ENCODE measurements around the gene VDAC2. TPM values are rescaled to one million over a fixed set of nuclear protein-coding genes. Genes with fewer than 3 reads are reported as not detected.
A peak's percentile ranks its signal among the peaks of the same experiment; 100 is the strongest.

The VDAC2 gene
- total RNA-seq, 4 donors from 2014 or later: 89.1 to 114 (median 109) TPM

DNA sequence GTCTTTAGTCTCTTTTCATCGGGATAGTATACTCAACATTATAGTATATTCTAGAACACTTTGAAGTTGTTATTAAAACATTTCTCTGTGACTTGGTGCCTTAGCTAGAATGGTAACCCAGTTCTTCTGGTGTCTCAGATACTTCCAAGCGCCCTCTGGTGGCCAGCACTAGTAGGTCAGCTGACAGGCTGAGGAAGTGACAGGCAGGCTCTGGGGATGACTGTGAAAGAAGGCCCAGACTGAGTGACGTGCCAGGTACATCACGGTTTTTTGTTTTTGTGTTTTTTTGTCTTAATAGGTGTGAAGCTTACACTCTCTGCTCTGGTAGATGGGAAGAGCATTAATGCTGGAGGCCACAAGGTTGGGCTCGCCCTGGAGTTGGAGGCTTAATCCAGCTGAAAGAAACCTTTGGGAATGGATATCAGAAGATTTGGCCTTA is 20.0 kb downstream of the VDAC2 start:
- Histone ChIP-seq H3K9me3 (no peaks in the 10 kb centered on the region), H3K27me3 (no peaks in the 10 kb centered on the region), H3K4me1 (peaks cover 0 to 62% (median 26%) of the 10 kb centered on the region in 4 donors), H3K4me3 (no peak overlapping the region), H3K36me3 (peaks cover 0 to 36% (median 0%) of the 10 kb centered on the region in 3 donors), H3K27ac (peak overlapping the region in 2 of 4 donors; percentile 26 to 56)
- DNase-seq (ENCODE audit: low spot score in 2 of 2): peak; percentile 91 to 96
- TF ChIP-seq, protein P1, sequence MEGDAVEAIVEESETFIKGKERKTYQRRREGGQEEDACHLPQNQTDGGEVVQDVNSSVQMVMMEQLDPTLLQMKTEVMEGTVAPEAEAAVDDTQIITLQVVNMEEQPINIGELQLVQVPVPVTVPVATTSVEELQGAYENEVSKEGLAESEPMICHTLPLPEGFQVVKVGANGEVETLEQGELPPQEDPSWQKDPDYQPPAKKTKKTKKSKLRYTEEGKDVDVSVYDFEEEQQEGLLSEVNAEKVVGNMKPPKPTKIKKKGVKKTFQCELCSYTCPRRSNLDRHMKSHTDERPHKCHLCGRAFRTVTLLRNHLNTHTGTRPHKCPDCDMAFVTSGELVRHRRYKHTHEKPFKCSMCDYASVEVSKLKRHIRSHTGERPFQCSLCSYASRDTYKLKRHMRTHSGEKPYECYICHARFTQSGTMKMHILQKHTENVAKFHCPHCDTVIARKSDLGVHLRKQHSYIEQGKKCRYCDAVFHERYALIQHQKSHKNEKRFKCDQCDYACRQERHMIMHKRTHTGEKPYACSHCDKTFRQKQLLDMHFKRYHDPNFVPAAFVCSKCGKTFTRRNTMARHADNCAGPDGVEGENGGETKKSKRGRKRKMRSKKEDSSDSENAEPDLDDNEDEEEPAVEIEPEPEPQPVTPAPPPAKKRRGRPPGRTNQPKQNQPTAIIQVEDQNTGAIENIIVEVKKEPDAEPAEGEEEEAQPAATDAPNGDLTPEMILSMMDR (IDR thresholded peaks at IDR 0.05): peak; percentile 84 to 91 (median 85)
- TF ChIP-seq POLR2A (IDR thresholded peaks at IDR 0.05): no peak
- TF ChIP-seq EP300 (IDR thresholded peaks at IDR 0.05): peak in 1 of 2 donors; percentile 58
- 23 to 26% methylated on average over 5 of the region's 5 CpGs for WGBS, 2 donors

DNA sequence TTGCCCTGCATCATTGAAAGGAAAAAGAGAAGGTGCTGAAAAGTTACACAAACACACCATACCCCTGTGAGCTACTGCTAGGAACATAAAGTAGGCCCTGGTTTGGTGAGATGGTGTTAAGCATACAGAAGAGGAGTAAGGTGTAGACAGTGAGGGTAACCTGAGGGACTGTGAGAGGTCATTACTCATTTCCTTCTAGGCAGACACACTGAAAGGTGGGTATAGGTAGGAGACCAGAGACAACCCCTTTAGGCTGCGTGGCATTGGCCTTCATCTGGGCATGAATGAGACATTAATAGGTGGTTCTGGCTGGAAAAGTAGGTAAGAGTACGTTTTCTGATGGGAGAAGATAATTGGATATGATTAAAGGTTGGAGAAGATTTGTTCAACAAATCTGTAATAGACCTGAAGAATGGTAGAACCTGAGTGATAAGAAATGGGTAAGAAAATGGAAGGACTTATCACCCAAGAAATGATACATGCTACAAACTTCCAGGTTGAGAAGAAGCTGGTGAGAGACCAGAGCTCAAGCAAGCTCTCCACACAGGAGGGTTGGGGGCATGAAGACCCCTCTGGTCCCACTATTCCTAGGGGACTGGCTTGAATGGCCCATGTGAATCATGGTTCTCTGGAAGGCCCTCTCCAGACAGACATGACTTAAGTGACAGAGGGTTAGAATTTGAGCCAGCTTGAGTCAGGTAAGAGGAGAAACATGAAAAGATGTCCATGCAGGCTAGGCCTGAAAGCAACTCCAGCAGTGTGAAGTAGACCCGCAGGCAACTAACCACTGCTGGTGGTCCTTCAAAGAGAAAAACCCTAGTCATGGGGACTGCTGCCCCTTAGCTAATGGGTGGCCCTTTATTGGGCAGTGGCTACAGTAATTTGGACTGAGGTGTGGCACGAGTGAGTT is 21.3 kb downstream of the VDAC2 start:
- Histone ChIP-seq H3K36me3 (peaks cover 0 to 36% (median 0%) of the 10 kb centered on the region in 3 donors), H3K9me3 (no peaks in the 10 kb centered on the region), H3K27me3 (no peaks in the 10 kb centered on the region), H3K27ac (no peak overlapping the region), H3K4me3 (no peak overlapping the region), H3K4me1 (peaks cover 0 to 53% (median 15%) of the 10 kb centered on the region in 4 donors)
- 83 to 84% methylated on average over 4 of the region's 4 CpGs for whole genome bisulfite sequencing, 2 donors
- no peak for TF ChIP-seq POLR2A (IDR thresholded peaks at IDR 0.05)
- TF ChIP-seq, protein P1 (IDR thresholded peaks at IDR 0.05): no peak
- TF ChIP-seq EP300 (IDR thresholded peaks at IDR 0.05): no peak
- no peak for DNase-seq (ENCODE audit: low spot score in 2 of 2)

- no peak for DNase-seq (ENCODE audit: low spot score in 2 of 2)
- Histone ChIP-seq H3K27me3 (no peaks in the 10 kb centered on the region), H3K27ac (peak overlapping the region; percentile 75 to 93 (median 87)), H3K4me3 (peak overlapping the region in 3 of 4 donors; percentile 81 to 98 (median 92)), H3K36me3 (peaks cover 0 to 28% (median 0%) of the 10 kb centered on the region in 3 donors), H3K4me1 (peaks cover 0 to 37% (median 5%) of the 10 kb centered on the region in 4 donors), H3K9me3 (no peaks in the 10 kb centered on the region)
- TF ChIP-seq, protein P1 (IDR thresholded peaks at IDR 0.05): no peak
- TF ChIP-seq EP300 (IDR thresholded peaks at IDR 0.05): no peak
- TF ChIP-seq POLR2A (IDR thresholded peaks at IDR 0.05): no peak
- 53 to 57% methylated on average over 14 of the region's 14 CpGs for WGBS, 2 donors
These were observed 22.9 kb downstream of the VDAC2 start for GRCh38 chr10:75233444-75234016.

DNA sequence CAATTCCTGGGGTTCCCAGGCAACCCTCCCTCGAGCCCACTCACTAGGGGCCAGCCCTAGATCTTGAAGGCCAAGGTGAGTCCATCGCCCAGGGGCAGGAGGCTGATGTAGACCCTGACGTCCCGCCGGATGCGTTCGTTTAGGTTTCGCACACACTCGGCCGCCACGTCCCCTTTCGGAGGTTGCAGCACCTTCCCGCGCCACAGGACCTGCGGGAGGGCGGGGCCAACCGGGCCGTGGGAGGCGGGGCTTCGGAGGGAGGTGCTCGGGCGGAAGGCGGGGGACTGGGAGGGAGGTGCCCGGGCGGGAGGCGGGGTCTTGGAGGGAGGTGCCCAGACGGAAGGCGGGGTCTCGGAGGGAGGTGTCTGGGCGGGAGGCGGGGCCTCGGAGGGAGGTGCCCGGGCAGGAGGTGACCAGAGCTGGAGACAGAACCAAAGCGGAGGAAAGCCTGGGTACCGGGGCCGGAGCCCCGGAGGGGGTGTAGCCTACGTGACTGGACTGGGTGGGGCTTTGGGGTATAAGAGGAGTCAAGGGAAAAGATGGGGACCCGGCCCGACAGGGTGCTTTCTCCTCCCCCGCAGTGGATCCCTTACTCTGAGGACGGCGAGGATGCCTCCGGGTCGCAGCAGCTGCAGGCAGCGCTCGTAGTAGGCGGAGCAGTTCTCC is 23.6 kb downstream of the VDAC2 start:
- peak overlapping the region; percentile 56 to 98 (median 86) for H3K4me3 ChIP-seq
- 4 to 15% methylated on average over 32 to 42 of the region's 48 CpGs for WGBS, 2 donors

More for the DNA sequence above, 23.6 kb downstream of the VDAC2 start:
- TF ChIP-seq POLR2A (IDR thresholded peaks at IDR 0.05) (peak in 1 of 2 donors; percentile 73), EP300 (IDR thresholded peaks at IDR 0.05) (peak in 1 of 2 donors; percentile 68)
- TF ChIP-seq, protein P1 (IDR thresholded peaks at IDR 0.05): no peak
- Histone ChIP-seq H3K27ac (peak overlapping the region; percentile 75 to 93 (median 87)), H3K27me3 (no peaks in the 10 kb centered on the region), H3K4me1 (peaks cover 0 to 31% (median 5%) of the 10 kb centered on the region in 4 donors), H3K9me3 (no peaks in the 10 kb centered on the region), H3K36me3 (peaks cover 0 to 25% (median 0%) of the 10 kb centered on the region in 3 donors)
- DNase-seq (ENCODE audit: low spot score in 2 of 2): peak; percentile 82
